Endothelial cell of umbilical vein (primary cell): ENCODE results near the gene CMTR1. TPM values are rescaled to one million over a fixed set of nuclear protein-coding genes. Genes with fewer than 3 reads are reported as not detected.
"Not testable (repeated sequence)": the region's sequence is repeated elsewhere in the genome, so short reads cannot be mapped to it uniquely, and the experiment has no call there.

Experiments used
- BruUV-seq: library from RNA; stranded (reverse); fragments of 400-500 nt; replicated peaks from 2 replicates; lab custom pipeline; 2021; lab: Mats Ljungman, UMichigan
- CTCF ChIA-PET: fragments of 300-600, 350-600 bp; sonication (Branson Sonifier 250); formaldehyde crosslinking; loops from one replicate; lab custom pipeline; 2021; ENCODE audit warnings: antibody characterized with exemption, inconsistent platforms; lab: Charles Lee
- POLR2A ChIA-PET: fragments of 300-600, 350-600 bp; sonication (Branson Sonifier 250); formaldehyde crosslinking; loops from one replicate; lab custom pipeline; 2021; ENCODE audit warnings: antibody characterized with exemption, inconsistent platforms; lab: Charles Lee
- DNase-seq: peaks from one replicate; pipeline ENCODE4 v3.0.0-alpha.2; 2011; ENCODE audit warnings: low read depth, low spot score
- FAIRE-seq: peaks from 2 replicates; lab custom pipeline; 2011; peaks lifted over from hg19 to GRCh38; lab: Jason Lieb, UNC
- H2AFZ ChIP-seq: 2 replicates; pipeline ENCODE4 v1.6.0; 2012; ENCODE audit warnings: low read depth, low read length, control low read depth, inconsistent platforms
- H3K27ac ChIP-seq: 2 replicates; pipeline ENCODE4 v1.5.1; 2011; ENCODE audit warnings: low read depth, mild to moderate bottlenecking, control low read depth, low read length, moderate library complexity; ENCODE audit not compliant: insufficient read depth
- H3K27me3 ChIP-seq, 2 experiments: 2 replicates each; pipeline versions ENCODE4 v1.6.0 to v1.6.1; 2011; ENCODE audit warnings: low read length in 2 of 2, mixed read lengths in 1 of 2; ENCODE audit not compliant: control insufficient read depth in 2 of 2, insufficient read depth in 2 of 2
- H3K36me3 ChIP-seq, 2 experiments: 2 replicates in 1 of 2; 3 replicates in 1 of 2; pipeline ENCODE4 v1.5.1; 2011; ENCODE audit warnings: low read length in 2 of 2, mild to moderate bottlenecking in 1 of 2, moderate library complexity in 1 of 2; ENCODE audit not compliant: control insufficient read depth in 2 of 2, insufficient read depth in 2 of 2; ENCODE audit errors: extremely low read depth in 1 of 2
- H3K4me1 ChIP-seq: 3 replicates; pipeline ENCODE4 v1.5.1; 2011; ENCODE audit warnings: mild to moderate bottlenecking, low read length; ENCODE audit not compliant: control insufficient read depth, insufficient read depth; ENCODE audit errors: extremely low read depth
- H3K4me2 ChIP-seq: 2 replicates; pipeline ENCODE4 v1.6.1; 2011; ENCODE audit warnings: low read length, control low read depth, mixed read lengths; ENCODE audit not compliant: insufficient read depth
- H3K4me3 ChIP-seq, 3 experiments: fragments of 200-600 bp in 1 of 3; sonication (generic), shearing (Covaris generic) in 1 of 3; replicated peaks in 1 of 3; 2 replicates each; pipeline ENCODE4 v1.5.1; 2011 to 2016; ENCODE audit warnings: control low read depth in 3 of 3, low read length in 3 of 3, mild to moderate bottlenecking in 2 of 3, inconsistent platforms in 1 of 3, low read depth in 1 of 3, moderate library complexity in 1 of 3; ENCODE audit not compliant: insufficient read depth in 1 of 3
- H3K79me2 ChIP-seq: 2 replicates; pipeline ENCODE4 v1.6.0; 2012; ENCODE audit warnings: low read length, inconsistent platforms; ENCODE audit not compliant: control insufficient read depth, insufficient read depth
- H3K9ac ChIP-seq: replicated peaks from 2 replicates; pipeline ENCODE3; 2011; ENCODE audit warnings: low read length, control low read depth; ENCODE audit not compliant: insufficient read depth; ENCODE audit errors: extremely low read depth
- H3K9me1 ChIP-seq: replicated peaks from 3 replicates; pipeline ENCODE4 v1.6.0; 2011; ENCODE audit warnings: mild to moderate bottlenecking, low read length; ENCODE audit not compliant: control insufficient read depth, insufficient read depth; ENCODE audit errors: extremely low read depth
- H3K9me3 ChIP-seq: replicated peaks from 2 replicates; pipeline ENCODE4 v1.5.1; 2012; ENCODE audit warnings: low read length, inconsistent platforms; ENCODE audit not compliant: control insufficient read depth, insufficient read depth
- H4K20me1 ChIP-seq: replicated peaks from 2 replicates; pipeline ENCODE3; 2011; ENCODE audit warnings: mild to moderate bottlenecking, low read length; ENCODE audit not compliant: control insufficient read depth, insufficient read depth; ENCODE audit errors: extremely low read depth
- CTCF ChIP-seq, 2 donors: IDR thresholded peaks; 1 replicate in 1 of 2; 2 replicates in 1 of 2; pipeline ENCODE4 v1.5.1; 2011; ENCODE audit warnings: low read length in 2 of 2, mild to moderate bottlenecking in 2 of 2, moderate library complexity in 2 of 2, control low read depth in 1 of 2, inconsistent platforms in 1 of 2, low read depth in 1 of 2; ENCODE audit not compliant: insufficient read depth in 1 of 2; ENCODE audit errors: extremely low read depth in 1 of 2
- EZH2 ChIP-seq: IDR thresholded peaks from 2 replicates; pipeline ENCODE4 v1.6.1; 2012; ENCODE audit warnings: borderline replicate concordance, low read depth, mild to moderate bottlenecking, moderate library complexity, low read length, inconsistent platforms; ENCODE audit not compliant: severe bottlenecking
- FOS ChIP-seq: IDR thresholded peaks from 2 replicates; pipeline ENCODE4 v1.6.1; 2011; ENCODE audit warnings: mild to moderate bottlenecking, low read length, moderate library complexity, borderline replicate concordance; ENCODE audit not compliant: insufficient read depth
- GATA2 ChIP-seq: IDR thresholded peaks from 2 replicates; pipeline ENCODE4 v1.7.0; 2011; ENCODE audit warnings: low read depth, mild to moderate bottlenecking, moderate library complexity, mixed read lengths, low read length; ENCODE audit not compliant: insufficient read length, insufficient read depth
- JUN ChIP-seq: IDR thresholded peaks from 2 replicates; pipeline ENCODE4 v1.6.1; 2011; ENCODE audit warnings: borderline replicate concordance, low read depth; ENCODE audit not compliant: insufficient read length, insufficient read depth
- MAX ChIP-seq: IDR thresholded peaks from 2 replicates; pipeline ENCODE4 v1.6.1; 2011; ENCODE audit not compliant: insufficient read depth, insufficient read length
- MYC ChIP-seq: IDR thresholded peaks from one replicate; pipeline ENCODE4 v1.6.1; 2011; ENCODE audit warnings: mild to moderate bottlenecking, low read depth, low read length
- POLR2A ChIP-seq: IDR thresholded peaks from 2 replicates; pipeline ENCODE4 v1.6.1; 2012; ENCODE audit warnings: low read depth, mild to moderate bottlenecking, control low read depth, low read length
- POLR2AphosphoS5 ChIP-seq: IDR thresholded peaks from 2 replicates; pipeline ENCODE4 v1.6.1; 2012; ENCODE audit warnings: low read depth, mild to moderate bottlenecking, control low read depth, low read length, moderate library complexity; ENCODE audit not compliant: insufficient read depth
- dilution Hi-C: fragments of 300-500 bp; cut with MboI; formaldehyde crosslinking; loops from one replicate; pipeline ENCODE4 v1.15.0; 2019; ENCODE audit warnings: low sequenced_read_pairs; ENCODE audit not compliant: extremely low pct_ligation_motif_present
- intact Hi-C: fragments of 100-400 bp; cut with micrococcal nuclease; formaldehyde crosslinking; loops from one replicate; pipeline ENCODE4 v1.10.0; 2022
- polyA plus RNA-seq, 4 experiments: library from polyadenylated mRNA; depleted of rRNA in 3 of 4; stranded (reverse) in 3 of 4; unstranded in 1 of 4; fragments of >200 nt; gene quantifications; 2 replicates each; pipeline versions ENCODE4 v1.2.1 to v1.2.3, GENCODE V29; 2011 to 2012; ENCODE audit warnings: missing spikeins in 1 of 4
- total RNA-seq: library from RNA; stranded (reverse); gene quantifications from 2 replicates; pipeline ENCODE4 v1.2.3, GENCODE V29; 2021

CMTR1 gene
- total and polyA plus RNA-seq, 2 donors (not counting 3 experiments of a cell fraction or from before 2014, with no cell fraction given), result 19.5 to 38.0 TPM

- H3K9ac ChIP-seq, H3K4me2 ChIP-seq, H3K9me1 ChIP-seq, H3K36me3 ChIP-seq, BruUV-seq, DNase-seq, FAIRE-seq, H3K4me3 ChIP-seq, H3K27ac ChIP-seq, H3K4me1 ChIP-seq, intact Hi-C loops, H4K20me1 ChIP-seq, H2AFZ ChIP-seq, dilution Hi-C loops, H3K79me2 ChIP-seq, POLR2A ChIA-PET, H3K9me3 ChIP-seq: not testable (repeated sequence)
- CTCF ChIA-PET, result interaction anchor here (1.4 to 1.6 kb wide), 2 partner anchors 16 to 65 kb away, joined by 3 to 5 read pairs; no protein-coding TSS in a partner anchor
- peaks cover 11 to 17% of the 10 kb centered on the region in 2 experiments for H3K27me3 ChIP-seq
Observed at GRCh38 chr6:37500904-37501303, 67.9 kb downstream of the CMTR1 start.

- intact Hi-C loops (no loop called here), dilution Hi-C loops (no loop called here)
- FAIRE-seq (no peak), DNase-seq (no peak)
- no peak overlapping the region for H2AFZ ChIP-seq
- peaks cover 7% of the 10 kb centered on the region for H3K4me1 ChIP-seq
- H3K79me2 ChIP-seq, result peaks cover 3% of the 10 kb centered on the region
- CTCF ChIA-PET, result interaction anchor here (1.4 kb wide), 1 partner anchor 64 kb away, joined by 3 read pairs; no protein-coding TSS in a partner anchor
- no peak overlapping the region for H3K9ac ChIP-seq
- H3K9me1 ChIP-seq, result no peaks in the 10 kb centered on the region
- no peaks in the 10 kb centered on the region for H3K9me3 ChIP-seq
- BruUV-seq, result no TSS peak
- no peaks in the 10 kb centered on the region for H4K20me1 ChIP-seq
- H3K4me2 ChIP-seq, result no peak overlapping the region
- POLR2A ChIA-PET, result no interaction called here
- no peaks in the 10 kb centered on the region for H3K36me3 ChIP-seq
- no peak for TF ChIP-seq GATA2
- no peak for TF ChIP-seq CTCF (IDR thresholded peaks at IDR 0.05; ENCODE audit: extremely low read depth in 1 of 2, insufficient read depth in 1 of 2, low read depth in 1 of 2, low read length in 2 of 2)
- no peak for TF ChIP-seq POLR2AphosphoS5
- no peak for TF ChIP-seq JUN
- TF ChIP-seq MYC, result no peak
- TF ChIP-seq EZH2, result no peak
- TF ChIP-seq FOS, result no peak
- no peak for TF ChIP-seq MAX
- no peak for TF ChIP-seq POLR2A
- H3K4me3 ChIP-seq, result no peak overlapping the region
- no peak overlapping the region for H3K27ac ChIP-seq
- peaks cover 11 to 17% of the 10 kb centered on the region in 2 experiments for H3K27me3 ChIP-seq
Observed at GRCh38 chr6:37501632-37502491, 68.8 kb downstream of the CMTR1 start.
